Measurements from ENCODE around the gene CCNL2. TPM values are rescaled to one million over a fixed set of nuclear protein-coding genes. Genes with fewer than 3 reads are reported as not detected.

Gene CCNL2
- total RNA-seq, 4 donors from 2014 or later: 31.6 to 248 (median 127) TPM

- peak overlapping the region; percentile 78 to 92 (median 89) for H3K27ac ChIP-seq
- H3K9me3 ChIP-seq: no peaks in the 10 kb centered on the region
- peak; percentile 4 for ATAC-seq
- no peaks in the 10 kb centered on the region for H3K27me3 ChIP-seq
- peaks cover 0 to 72% (median 19%) of the 10 kb centered on the region in 3 donors for H3K4me1 ChIP-seq
- no CpG with 5 or more reads among the region's 54 CpGs for WGBS, 2 donors (ENCODE audit: low coverage in 1 of 2)
- H3K36me3 ChIP-seq: peaks cover 0 to 78% of the 10 kb centered on the region in 2 donors
- peak overlapping the region; percentile 93 to 100 for H3K4me3 ChIP-seq
- TF ChIP-seq CTCF (IDR thresholded peaks at IDR 0.05): no peak
- TF ChIP-seq POLR2A (IDR thresholded peaks at IDR 0.05): no peak
- no peak for TF ChIP-seq EP300 (IDR thresholded peaks at IDR 0.05)
- no peak for TF ChIP-seq POLR2AphosphoS5 (IDR thresholded peaks at IDR 0.05)
Measured at GRCh38 chr1:1398677-1399186, 403 bp downstream of the CCNL2 start.

GRCh38 chr1:1397839-1398523, 1.2 kb downstream of the CCNL2 start:
- TF ChIP-seq POLR2AphosphoS5 (IDR thresholded peaks at IDR 0.05) (no peak), EP300 (IDR thresholded peaks at IDR 0.05) (no peak), CTCF (IDR thresholded peaks at IDR 0.05) (no peak), POLR2A (IDR thresholded peaks at IDR 0.05) (no peak)
- Histone ChIP-seq H3K27me3 (no peaks in the 10 kb centered on the region), H3K4me1 (peaks cover 0 to 74% (median 19%) of the 10 kb centered on the region in 3 donors), H3K27ac (peak overlapping the region in 3 of 4 donors; percentile 89 to 92 (median 89)), H3K9me3 (no peaks in the 10 kb centered on the region), H3K36me3 (peaks cover 0 to 78% of the 10 kb centered on the region in 2 donors), H3K4me3 (peak overlapping the region; percentile 93 to 100)
- ATAC-seq: no peak
- 44 to 46% methylated on average over 11 of the region's 19 CpGs for WGBS, 2 donors (ENCODE audit: low coverage in 1 of 2)

GRCh38 chr1:1395166-1395565, 4.0 kb downstream of the CCNL2 start:
- peaks cover 0 to 81% of the 10 kb centered on the region in 2 donors for H3K36me3 ChIP-seq
- ATAC-seq: no peak
- WGBS, 2 donors (ENCODE audit: low coverage in 1 of 2): 25 to 79% methylated on average over 2 to 11 of the region's 11 CpGs

GRCh38 chr1:1394116-1394515, 5.0 kb downstream of the CCNL2 start:
- peaks cover 0 to 92% of the 10 kb centered on the region in 2 donors for H3K36me3 ChIP-seq
- ATAC-seq: no peak
- no peaks in the 10 kb centered on the region for H3K9me3 ChIP-seq
- WGBS, 2 donors (ENCODE audit: low coverage in 1 of 2): 92 to 93% methylated on average over 6 to 7 of the region's 7 CpGs
- no peak overlapping the region for H3K27ac ChIP-seq
- no peak for TF ChIP-seq CTCF (IDR thresholded peaks at IDR 0.05)
- TF ChIP-seq POLR2AphosphoS5 (IDR thresholded peaks at IDR 0.05): no peak
- no peak for TF ChIP-seq EP300 (IDR thresholded peaks at IDR 0.05)
- TF ChIP-seq POLR2A (IDR thresholded peaks at IDR 0.05): no peak
- H3K27me3 ChIP-seq: no peaks in the 10 kb centered on the region
- H3K4me1 ChIP-seq: peaks cover 0 to 53% (median 8%) of the 10 kb centered on the region in 3 donors
- H3K4me3 ChIP-seq: no peak overlapping the region

More at GRCh38 chr1:1395166-1395565, 4.0 kb downstream of the CCNL2 start:
- peak overlapping the region in 1 of 4 donors; percentile 27 for H3K27ac ChIP-seq
- no peaks in the 10 kb centered on the region for H3K9me3 ChIP-seq
- TF ChIP-seq EP300 (IDR thresholded peaks at IDR 0.05) (no peak), POLR2AphosphoS5 (IDR thresholded peaks at IDR 0.05) (no peak), CTCF (IDR thresholded peaks at IDR 0.05) (no peak), POLR2A (IDR thresholded peaks at IDR 0.05) (no peak)
- H3K4me1 ChIP-seq: peaks cover 0 to 59% (median 11%) of the 10 kb centered on the region in 3 donors
- H3K27me3 ChIP-seq: no peaks in the 10 kb centered on the region
- H3K4me3 ChIP-seq: no peak overlapping the region

GRCh38 chr1:1393428-1393827, 5.7 kb downstream of the CCNL2 start:
- Histone ChIP-seq H3K4me1 (peaks cover 0 to 49% (median 8%) of the 10 kb centered on the region in 3 donors), H3K27me3 (no peaks in the 10 kb centered on the region), H3K9me3 (no peaks in the 10 kb centered on the region), H3K27ac (no peak overlapping the region), H3K36me3 (peaks cover 0 to 99% of the 10 kb centered on the region in 2 donors), H3K4me3 (no peak overlapping the region)
- ATAC-seq: no peak
- TF ChIP-seq POLR2A (IDR thresholded peaks at IDR 0.05): no peak
- TF ChIP-seq EP300 (IDR thresholded peaks at IDR 0.05): no peak
- no peak for TF ChIP-seq POLR2AphosphoS5 (IDR thresholded peaks at IDR 0.05)
- TF ChIP-seq CTCF (IDR thresholded peaks at IDR 0.05): no peak
- WGBS, 2 donors (ENCODE audit: low coverage in 1 of 2): 80 to 100% methylated on average over 2 to 3 of the region's 11 CpGs

Measured in gastroesophageal sphincter (tissue), 4 donors.